Heart left ventricle (tissue), 13 donors: Measurements from ENCODE around the gene ARMH3.
A peak's percentile ranks its signal among the peaks of the same experiment; 100 is the strongest.

Experiments used
- CTCF ChIP-seq, 12 donors: fragments of 200-600 bp; sonication (generic) in 4 of 12; IDR thresholded peaks; one replicate each; pipeline versions ENCODE4 v1.5.0 to v1.8.0; 2018 to 2022; ENCODE audit warnings: antibody characterized with exemption in 12 of 12, mild to moderate bottlenecking in 5 of 12
- POLR2A ChIP-seq, 2 donors: fragments of 450-650 bp; IDR thresholded peaks; one replicate each; pipeline ENCODE4 v1.6.1; 2017; ENCODE audit warnings: antibody characterized with exemption in 2 of 2, mild to moderate bottlenecking in 2 of 2, moderate library complexity in 2 of 2
- donor health status: ischemic (EF 13 %, LVEDD 7.1; RV severe dilation, severe dysfunction).
- donor health status: DM: no; HTN: yes; CAD: no.
- donor health status: DM: no; HTN: no; CAD: no.
- donor health status: ischemic (EF 25% LVEDD 6.9; RV normal size, moderate dysfunction).
- donor health status: ischemic (EF 25% LVEDD 5.7; RV mildly dilated, moderate dysfunction).
- donor health status: ischemic (EF 35%, LVEDD 5.7; RV mildly dilated, moderate dysfunction).
- donor health status: nonischemic (EF 11% LVEDD 7.7; RV severe dilation, severe dysfunction).
- donor health status: DM: yes; HTN: yes; CAD: no.
- donor health status: PGD.
- donor health status: ischemic (EF 29% LVEDD 5.4; RV normal size, mild dysfunction).
- donor health status: nonischemic (EF 23%, LVEDD 6.1; RV moderate dilation, normal function).

DNA sequence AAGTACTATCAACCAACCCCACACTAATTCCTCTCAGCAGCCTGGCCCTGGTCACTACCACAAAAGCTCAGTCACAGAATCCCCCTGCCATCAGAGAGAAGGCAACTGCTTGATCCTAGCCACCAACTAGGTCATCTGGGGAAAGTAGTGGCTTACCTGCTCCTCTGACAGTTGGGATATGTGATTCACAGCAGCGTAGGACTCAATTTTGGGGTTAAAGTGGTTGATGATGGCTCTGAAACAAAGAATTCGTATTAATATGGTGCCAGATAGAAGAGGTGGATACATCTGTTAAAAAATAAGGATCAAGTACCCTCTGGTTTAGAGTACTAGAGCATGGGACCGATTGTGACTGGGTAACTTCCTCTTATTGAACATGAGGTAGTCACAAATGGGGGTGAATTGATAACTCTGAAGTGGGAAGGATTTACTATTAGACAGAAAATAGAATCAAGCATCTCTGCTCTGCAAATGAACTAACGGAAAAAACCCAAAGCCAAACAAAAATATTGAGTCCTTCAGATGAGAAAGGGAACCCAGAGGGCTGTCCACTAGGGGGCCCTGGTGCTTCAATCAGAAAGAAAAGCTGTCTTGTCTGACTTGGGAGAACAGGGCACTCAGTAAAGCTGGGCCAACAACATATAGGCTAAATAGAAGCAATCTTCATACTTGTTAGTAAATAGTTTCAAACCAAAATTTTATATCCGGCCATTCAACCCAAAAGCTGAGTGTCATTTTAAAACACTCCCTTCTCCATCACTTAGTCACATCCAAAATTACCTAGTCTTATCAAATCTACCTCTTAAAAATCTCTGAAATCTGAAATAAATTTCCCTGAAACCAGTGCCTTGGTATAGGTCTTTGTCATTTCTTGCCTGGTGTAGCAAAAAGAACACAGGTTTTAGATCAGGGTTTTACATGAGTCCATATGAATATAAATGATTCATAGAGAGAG is 166.4 kb downstream of the ARMH3 start:
- TF ChIP-seq POLR2A (IDR thresholded peaks at IDR 0.05) (no peak), CTCF (IDR thresholded peaks at IDR 0.05) (peak; percentile 60 to 87 (median 78))
